Measurements from ENCODE around the gene SYT9. TPM values are rescaled to one million over a fixed set of nuclear protein-coding genes. Genes with fewer than 3 reads are reported as not detected.
A peak's percentile ranks its signal among the peaks of the same experiment; 100 is the strongest.

SYT9 gene
- total RNA-seq, 2 donors from 2014 or later, result 0.08 to 0.24 TPM

- ATAC-seq (no peak), DNase-seq (no peak)
- intact Hi-C loops (cut with DNase I), result no loop called here
Measured at GRCh38 chr11:7487360-7487759, 235.7 kb downstream of the SYT9 start.

GRCh38 chr11:7488681-7489080 is 237.0 kb downstream of the SYT9 start:
- intact Hi-C loops (cut with DNase I), result no loop called here
- DNase-seq (no peak), ATAC-seq (no peak)

- intact Hi-C loops (cut with DNase I), result no loop called here
- DNase-seq (no peak), ATAC-seq (no peak)
Measured at GRCh38 chr11:7489376-7489775, 237.7 kb downstream of the SYT9 start.

GRCh38 chr11:7490054-7490453 is 238.3 kb downstream of the SYT9 start:
- no peak for DNase-seq
- ATAC-seq, result peak in 1 of 2 donors; percentile 83
- intact Hi-C loops (cut with DNase I), result no loop called here

- ATAC-seq (peak in 1 of 2 donors; percentile 44), DNase-seq (no peak)
- intact Hi-C loops (cut with DNase I), result no loop called here
Measured at GRCh38 chr11:7490535-7490934, 238.8 kb downstream of the SYT9 start.

- ATAC-seq, result no peak
- intact Hi-C loops (cut with DNase I), result no loop called here
- DNase-seq, result no peak
Measured at GRCh38 chr11:7492253-7492652, 240.5 kb downstream of the SYT9 start.

GRCh38 chr11:7493670-7494069 is 242.0 kb downstream of the SYT9 start:
- intact Hi-C loops (cut with DNase I), result no loop called here
- DNase-seq, result no peak
- no peak for ATAC-seq

- intact Hi-C loops (cut with DNase I), result no loop called here
- ATAC-seq, result no peak
Measured at GRCh38 chr11:7494086-7494745, 242.5 kb downstream of the SYT9 start.

GRCh38 chr11:7495882-7496551 is 244.3 kb downstream of the SYT9 start:
- intact Hi-C loops (cut with DNase I), result no loop called here
- DNase-seq (no peak), ATAC-seq (peak in 1 of 2 donors; percentile 72)

More at GRCh38 chr11:7494086-7494745, 242.5 kb downstream of the SYT9 start:
- DNase-seq, result no peak

GRCh38 chr11:7498193-7498592 is 246.5 kb downstream of the SYT9 start:
- DNase-seq, result no peak
- intact Hi-C loops (cut with DNase I), result no loop called here

GRCh38 chr11:7499081-7499480 is 247.4 kb downstream of the SYT9 start:
- no peak for ATAC-seq
- DNase-seq, result no peak
- intact Hi-C loops (cut with DNase I), result no loop called here

More at GRCh38 chr11:7498193-7498592, 246.5 kb downstream of the SYT9 start:
- ATAC-seq, result no peak

GRCh38 chr11:7500251-7500650 is 248.5 kb downstream of the SYT9 start:
- no peak for DNase-seq
- intact Hi-C loops (cut with DNase I), result no loop called here
- ATAC-seq, result no peak

- intact Hi-C loops (cut with DNase I), result no loop called here
- DNase-seq (no peak), ATAC-seq (no peak)
Measured at GRCh38 chr11:7501251-7501650, 249.5 kb downstream of the SYT9 start.

GRCh38 chr11:7501894-7502293 is 250.2 kb downstream of the SYT9 start:
- intact Hi-C loops (cut with DNase I), result no loop called here
- ATAC-seq (no peak), DNase-seq (no peak)

GRCh38 chr11:7506243-7506642 is 254.5 kb downstream of the SYT9 start:
- ATAC-seq (no peak), DNase-seq (no peak)
- intact Hi-C loops (cut with DNase I), result no loop called here

GRCh38 chr11:7508087-7508486 is 256.4 kb downstream of the SYT9 start:
- DNase-seq (no peak), ATAC-seq (no peak)
- intact Hi-C loops (cut with DNase I), result no loop called here

GRCh38 chr11:7509966-7510365 is 258.3 kb downstream of the SYT9 start:
- no peak for DNase-seq
- intact Hi-C loops (cut with DNase I), result loop anchor here in 1 of 2 donors (5.0 kb wide), 2 partner anchors 47 to 67 kb away; no protein-coding TSS in a partner anchor
- ATAC-seq, result no peak

GRCh38 chr11:7511401-7511800 is 259.7 kb downstream of the SYT9 start:
- intact Hi-C loops (cut with DNase I), result loop anchor here in 1 of 2 donors (5.0 kb wide), 2 partner anchors 46 to 66 kb away; no protein-coding TSS in a partner anchor
- DNase-seq (peak; percentile 40), ATAC-seq (peak in 1 of 2 donors; percentile 12)

GRCh38 chr11:7512525-7513233 is 261.0 kb downstream of the SYT9 start:
- intact Hi-C loops (cut with DNase I), result loop anchor here in 1 of 2 donors (5.0 kb wide), 2 partner anchors 45 to 65 kb away; no protein-coding TSS in a partner anchor
- DNase-seq (peak; percentile 85), ATAC-seq (peak; percentile 63 to 70)
